GM19099 (cell line): ENCODE measurements around the gene MIB2.
A peak's percentile ranks its signal among the peaks of the same experiment; 100 is the strongest.

Experiments used
- POLR2A ChIP-seq: IDR thresholded peaks from 3 replicates; pipeline ENCODE4 v1.6.1; 2011; ENCODE audit warnings: low read depth; ENCODE audit not compliant: insufficient read length; ENCODE audit errors: extremely low read depth

Gene MIB2

DNA sequence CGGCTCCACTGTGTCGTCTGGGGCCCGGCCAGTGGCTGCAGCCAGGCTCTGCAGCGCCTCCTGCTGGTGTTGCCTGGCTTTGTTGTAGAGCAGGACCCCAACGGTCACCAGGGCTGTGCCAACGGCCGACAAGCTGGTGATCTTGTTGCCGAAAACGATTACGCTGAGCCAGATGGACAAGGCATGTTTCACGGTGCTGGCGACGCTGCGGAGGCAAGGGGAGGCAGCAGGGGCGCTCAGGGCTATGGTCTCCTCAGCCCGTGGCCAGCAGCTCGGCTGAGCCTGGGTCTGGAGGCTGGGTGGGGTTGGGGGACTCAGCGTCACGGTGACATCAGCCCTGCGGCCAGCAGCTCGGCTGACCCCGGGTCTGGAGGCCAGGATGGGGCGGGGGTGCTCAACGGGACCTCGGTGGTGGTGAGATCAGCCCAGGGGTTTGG lies 50.5 kb downstream of the MIB2 start:
- TF ChIP-seq POLR2A = no peak

DNA sequence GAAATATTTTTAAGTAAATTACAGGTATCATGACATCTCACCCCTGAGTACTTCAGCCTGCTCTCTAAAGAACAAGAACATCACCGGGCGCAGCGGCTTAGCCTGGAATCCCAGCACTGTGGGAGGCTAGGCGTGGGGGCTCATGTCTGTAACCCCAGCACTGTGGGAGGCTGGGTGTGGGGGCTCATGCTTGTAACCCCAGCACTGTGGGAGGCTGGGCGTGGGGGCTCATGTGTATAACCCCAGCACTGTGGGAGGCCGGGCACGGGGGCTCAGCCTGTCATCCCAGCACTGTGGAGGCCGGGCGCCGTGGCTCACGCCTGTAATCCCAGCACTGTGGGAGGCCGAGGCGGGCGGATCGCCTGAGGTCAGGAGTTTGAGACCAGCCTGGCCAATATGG lies 51.2 kb downstream of the MIB2 start:
- no peak for TF ChIP-seq POLR2A

DNA sequence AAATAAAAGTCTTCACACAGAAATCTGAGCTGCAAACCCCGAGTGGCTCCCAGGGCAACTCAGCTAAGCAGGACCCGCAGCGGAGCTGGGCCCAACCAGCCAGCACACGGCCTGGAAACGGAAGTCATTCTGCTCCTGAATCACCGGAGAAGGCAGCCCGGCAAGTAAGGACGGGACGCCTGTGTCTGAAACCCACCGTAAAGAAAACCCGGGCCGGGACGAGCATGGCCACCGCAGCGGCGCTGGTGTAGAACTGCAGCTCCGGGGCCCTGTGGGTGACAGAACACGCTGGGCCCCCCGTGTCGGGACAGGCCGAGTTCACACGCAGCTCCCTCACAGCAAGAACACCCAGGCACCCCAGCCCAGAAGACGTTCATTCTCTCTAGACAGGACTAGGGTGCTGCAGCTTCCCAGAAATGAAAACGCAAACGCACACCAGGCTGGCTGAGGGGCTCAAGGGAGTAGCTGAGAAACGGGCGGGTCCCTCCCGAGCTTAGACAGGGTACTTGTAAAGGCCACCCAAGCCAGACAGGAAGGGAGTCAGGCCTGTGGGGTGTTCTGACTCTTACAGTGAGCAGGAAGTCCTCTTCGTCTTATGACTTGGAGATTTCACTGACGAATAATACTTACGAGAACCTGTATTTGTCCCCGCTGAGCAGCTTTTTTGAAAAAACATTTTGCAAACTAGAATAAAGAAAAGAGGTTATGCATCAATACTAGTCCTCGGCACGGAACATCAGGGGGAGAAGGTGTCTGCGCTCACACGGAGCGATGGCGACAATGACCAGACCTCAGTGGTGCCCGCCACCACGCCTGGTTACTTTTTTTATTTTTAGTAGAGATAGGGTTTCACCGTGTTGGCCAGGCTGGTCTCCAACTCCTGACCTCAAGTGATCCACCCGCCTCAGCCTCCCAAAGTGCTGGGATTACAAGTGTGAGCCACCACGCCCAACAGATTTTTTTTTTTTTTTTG lies 54.5 kb downstream of the MIB2 start:
- TF ChIP-seq POLR2A = no peak

DNA sequence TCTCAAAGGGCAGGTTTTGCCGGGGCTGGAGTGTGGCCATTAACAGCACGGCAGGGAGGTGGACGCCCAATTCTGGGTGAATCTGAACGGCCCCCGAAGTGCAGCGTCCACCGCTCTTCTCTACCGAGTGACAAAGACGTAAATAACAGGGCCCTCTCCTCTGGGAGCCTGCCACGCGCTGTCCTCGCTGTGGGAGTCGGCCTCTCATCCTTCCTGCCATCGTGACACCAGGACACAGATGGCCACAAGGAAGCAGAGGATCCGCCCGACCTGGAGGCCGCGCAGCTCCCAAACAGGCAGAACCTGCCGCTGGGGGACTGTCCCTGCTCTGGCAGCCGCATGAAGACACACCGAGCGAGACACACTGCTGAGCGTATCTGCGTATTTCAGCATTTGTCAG lies 55.6 kb downstream of the MIB2 start:
- TF ChIP-seq POLR2A = no peak

DNA sequence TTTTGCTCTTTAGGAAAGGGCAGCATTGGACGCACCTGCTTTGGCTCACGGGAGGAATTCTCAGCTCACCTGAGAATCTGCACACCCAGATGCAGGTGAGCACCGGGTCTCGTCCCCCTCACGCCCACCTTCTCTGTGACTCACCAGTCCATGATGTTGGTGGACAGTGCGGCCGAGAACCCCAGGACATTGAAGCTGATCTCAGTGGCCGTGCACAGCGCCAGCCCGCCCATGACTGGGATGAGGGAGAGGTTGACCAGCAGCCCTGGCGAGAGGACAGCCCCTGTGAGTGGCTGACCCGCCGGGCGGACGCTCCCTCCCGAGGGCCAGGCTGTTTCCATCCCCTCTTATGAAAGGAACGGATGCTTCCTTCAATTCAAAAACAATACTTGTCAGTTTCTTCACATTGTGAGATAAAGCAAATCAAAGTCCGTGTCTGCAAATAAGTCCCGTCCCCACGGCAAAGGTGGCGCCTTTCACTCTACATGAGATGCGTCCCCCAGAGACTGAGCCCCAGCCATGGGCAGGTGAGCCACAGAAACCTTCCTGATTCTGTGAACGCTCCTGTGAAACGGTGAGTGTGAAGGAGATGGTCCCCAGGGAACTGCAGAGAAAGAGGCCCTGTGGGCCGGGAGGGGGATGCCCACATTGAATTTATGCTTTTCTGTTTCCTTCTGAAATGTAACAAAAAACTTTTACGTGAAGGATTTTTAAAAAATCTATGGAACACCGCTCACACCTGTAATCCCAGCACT lies 56.2 kb downstream of the MIB2 start:
- TF ChIP-seq POLR2A = no peak

DNA sequence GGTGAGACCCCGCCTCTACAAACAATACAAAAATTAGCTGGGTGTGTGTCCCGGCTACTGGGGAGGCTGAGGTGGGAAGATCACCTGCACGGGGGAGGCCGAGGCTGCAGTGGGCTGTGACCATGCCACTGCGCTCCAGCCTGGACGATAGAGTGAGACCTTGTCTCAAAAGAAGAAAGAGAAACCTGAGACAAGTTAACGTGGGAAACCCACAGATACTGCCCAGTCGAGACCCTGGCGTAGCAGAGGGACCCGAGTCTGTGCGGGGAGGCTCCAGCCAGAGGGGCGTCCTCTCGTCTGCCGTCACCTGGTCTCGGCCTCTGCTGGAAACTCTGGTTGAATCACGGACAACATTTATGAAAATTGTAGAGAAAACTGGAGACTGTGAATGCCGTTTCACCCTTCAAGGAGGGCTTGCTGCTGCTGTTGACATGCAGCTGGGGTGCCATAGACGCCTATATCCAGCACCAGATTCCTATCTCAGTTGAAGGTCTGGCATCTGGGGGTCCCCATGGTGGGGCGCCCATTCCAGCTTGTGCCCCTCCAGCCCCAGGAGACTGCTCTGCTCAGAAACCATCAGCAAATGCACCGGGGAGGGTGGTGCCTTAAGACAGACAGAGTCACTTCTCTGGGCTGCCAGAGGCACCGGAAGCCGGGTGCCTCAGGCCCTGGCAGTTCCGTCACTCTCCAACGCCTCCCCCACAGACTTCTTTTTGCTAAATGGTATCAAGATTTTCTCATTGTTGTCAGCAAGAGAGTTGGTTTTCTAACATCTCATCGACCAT lies 57.1 kb downstream of the MIB2 start:
- no peak for TF ChIP-seq POLR2A

DNA sequence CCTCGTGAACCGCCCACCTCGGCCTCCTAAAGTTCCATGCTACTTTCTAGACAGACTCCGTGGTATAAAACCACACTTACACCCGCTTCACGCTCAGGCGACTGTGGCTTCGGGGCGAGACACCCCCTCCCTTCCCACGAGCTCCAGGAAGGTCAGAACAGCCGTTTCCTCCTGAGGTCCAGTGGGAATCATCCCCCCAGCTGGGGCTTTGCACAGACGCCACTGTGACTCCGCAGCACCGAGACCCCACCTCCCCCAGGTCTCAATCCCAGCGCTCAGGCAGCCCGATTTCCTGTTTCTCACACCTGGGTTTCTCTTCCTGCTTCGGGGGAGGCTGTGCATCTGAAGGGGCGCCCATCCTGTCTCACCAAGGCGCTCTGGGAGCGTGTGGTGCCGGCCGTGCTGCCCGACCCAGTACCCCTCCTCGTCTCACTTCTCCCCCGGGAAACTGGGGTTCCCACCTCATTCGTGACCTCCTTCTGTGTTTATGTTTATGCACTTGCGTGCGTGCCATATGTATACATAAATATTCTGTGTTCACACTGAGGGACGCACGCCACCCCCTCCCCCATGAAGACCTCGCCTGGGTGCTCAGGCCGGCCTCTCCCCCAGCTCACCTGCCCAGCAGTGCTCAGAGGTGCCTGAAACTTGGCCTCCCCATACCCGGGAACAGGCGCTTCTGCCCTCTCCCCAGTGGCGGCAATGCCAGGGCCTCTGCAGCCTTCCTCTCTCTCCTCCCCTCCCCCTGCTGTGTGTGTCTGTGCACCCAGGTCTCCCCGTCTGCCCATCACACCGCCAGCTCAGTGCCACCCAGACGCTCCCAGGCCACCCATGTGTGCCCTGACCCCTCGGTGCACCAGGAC lies 62.6 kb downstream of the MIB2 start:
- TF ChIP-seq POLR2A = peak; percentile 50

DNA sequence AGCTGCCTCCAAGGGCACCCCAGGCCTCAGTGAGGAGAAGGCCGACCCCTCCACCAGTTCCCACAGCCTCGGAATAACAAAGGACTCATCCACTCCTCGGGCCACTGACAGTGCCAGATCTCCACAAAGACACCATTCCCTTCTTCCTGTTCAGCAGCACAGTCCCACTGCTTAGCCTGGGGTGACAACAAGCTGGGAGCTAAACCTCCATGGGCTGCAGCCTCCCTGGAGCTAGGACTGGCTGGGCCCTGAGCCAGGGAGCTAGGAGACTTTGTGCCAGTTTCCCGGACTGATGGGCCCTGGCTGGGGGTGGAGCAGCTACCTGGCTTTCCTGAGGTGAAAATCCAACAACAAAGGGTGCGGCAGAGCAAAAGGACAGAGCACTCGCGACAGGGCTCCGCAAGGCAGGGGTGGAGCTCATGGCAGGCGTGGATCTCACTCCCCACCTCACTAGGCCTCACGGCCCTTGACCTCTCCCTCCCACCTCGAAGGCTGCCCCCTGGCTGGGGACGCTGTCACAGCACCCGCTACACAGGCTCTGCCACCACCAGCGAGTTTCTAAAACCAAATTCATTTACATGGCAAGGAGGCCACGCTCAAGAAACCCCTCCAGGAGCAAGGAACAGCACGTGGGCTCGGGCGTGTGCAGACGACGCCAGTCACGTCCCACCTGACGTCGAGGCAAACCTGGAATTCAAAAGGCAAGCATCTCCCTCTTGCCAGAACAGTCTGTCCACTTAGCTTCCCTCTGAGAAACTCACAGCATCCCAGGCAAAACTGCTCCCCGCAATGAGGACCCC lies 63.5 kb downstream of the MIB2 start:
- no peak for TF ChIP-seq POLR2A
